ENCODE results near the gene HMCN2.

Gene HMCN2

GRCh38 chr9:130352081-130352480 lies 86.5 kb downstream of the HMCN2 start:
- TF ChIP-seq CTCF (IDR thresholded peaks at IDR 0.05; ENCODE audit: control insufficient read depth, insufficient read depth, low read depth, low read length, missing control alignments) = no peak
- H3K4me3 ChIP-seq (ENCODE audit: control insufficient read depth, low read depth, low read length) = no peak overlapping the region
- DNase-seq (ENCODE audit: low read depth) = no peak

- DNase-seq (ENCODE audit: low read depth) = no peak
- H3K4me3 ChIP-seq (ENCODE audit: control insufficient read depth, low read depth, low read length) = no peak overlapping the region
- no peak for TF ChIP-seq CTCF (IDR thresholded peaks at IDR 0.05; ENCODE audit: control insufficient read depth, insufficient read depth, low read depth, low read length, missing control alignments)
These were observed 87.2 kb downstream of the HMCN2 start for GRCh38 chr9:130352586-130353285.

GRCh38 chr9:130354378-130354777 lies 88.8 kb downstream of the HMCN2 start:
- H3K4me3 ChIP-seq (ENCODE audit: control insufficient read depth, low read depth, low read length) = no peak overlapping the region
- no peak for DNase-seq (ENCODE audit: low read depth)
- TF ChIP-seq CTCF (IDR thresholded peaks at IDR 0.05; ENCODE audit: control insufficient read depth, insufficient read depth, low read depth, low read length, missing control alignments) = no peak

GRCh38 chr9:130354806-130355205 lies 89.2 kb downstream of the HMCN2 start:
- no peak for DNase-seq (ENCODE audit: low read depth)
- TF ChIP-seq CTCF (IDR thresholded peaks at IDR 0.05; ENCODE audit: control insufficient read depth, insufficient read depth, low read depth, low read length, missing control alignments) = no peak
- H3K4me3 ChIP-seq (ENCODE audit: control insufficient read depth, low read depth, low read length) = no peak overlapping the region

GRCh38 chr9:130356033-130356432 lies 90.5 kb downstream of the HMCN2 start:
- H3K4me3 ChIP-seq (ENCODE audit: control insufficient read depth, low read depth, low read length) = no peak overlapping the region
- no peak for TF ChIP-seq CTCF (IDR thresholded peaks at IDR 0.05; ENCODE audit: control insufficient read depth, insufficient read depth, low read depth, low read length, missing control alignments)
- no peak for DNase-seq (ENCODE audit: low read depth)

GRCh38 chr9:130356877-130357584 lies 91.5 kb downstream of the HMCN2 start:
- TF ChIP-seq CTCF (IDR thresholded peaks at IDR 0.05; ENCODE audit: control insufficient read depth, insufficient read depth, low read depth, low read length, missing control alignments) = no peak
- DNase-seq (ENCODE audit: low read depth) = no peak
- H3K4me3 ChIP-seq (ENCODE audit: control insufficient read depth, low read depth, low read length) = no peak overlapping the region
